HCT116 (cell line): ENCODE data around the gene OPALIN. TPM values are rescaled to one million over a fixed set of nuclear protein-coding genes. Genes with fewer than 3 reads are reported as not detected.

ENCODE experiments used
- ATAC-seq: fragments of 200-7000 bp; cut with Tn5 transposase; 2 replicates; pipeline ENCODE4 v1.9.1; 2020; ENCODE audit warnings: mild to moderate bottlenecking, moderate library complexity
- BruUV-seq: library from RNA; stranded (reverse); fragments of 400-500 nt; replicated peaks from 2 replicates; lab custom pipeline; 2021; lab: Mats Ljungman, UMichigan
- CTCF ChIA-PET: fragments of 300-600 bp; sonication (Branson Sonifier 250); formaldehyde crosslinking; loops from one replicate; lab custom pipeline; 2021; ENCODE audit warnings: antibody characterized with exemption; lab: Charles Lee
- POLR2A ChIA-PET: fragments of 300-600, 350-600 bp; sonication (Branson Sonifier 250); formaldehyde crosslinking; loops from one replicate; lab custom pipeline; 2021; ENCODE audit warnings: antibody characterized with exemption; lab: Charles Lee
- RAD21 ChIA-PET, 2 experiments: fragments of 300-600 bp; sonication (Branson Sonifier 250); formaldehyde crosslinking; loops; one replicate each; lab custom pipeline; 2023; ENCODE audit warnings: low total read pairs in 2 of 2; ENCODE audit not compliant: uncharacterized antibody in 2 of 2, unreplicated experiment in 2 of 2, low non-redundant PET in 1 of 2; lab: Charles Lee
- DNase-seq: peaks from one replicate; pipeline ENCODE4 v3.0.0-alpha.2; 2010; ENCODE audit warnings: low read depth, low spot score
- H2AFZ ChIP-seq: fragments of 200-600 bp; shearing (Covaris generic), sonication (generic); 2 replicates; pipeline ENCODE4 v1.6.1; 2017; ENCODE audit warnings: low read depth, mixed run types, mixed read lengths, antibody characterized with exemption, low read length; ENCODE audit not compliant: poor library complexity, severe bottlenecking
- H3K27ac ChIP-seq: 2 replicates; pipeline ENCODE4 v1.5.1; 2012; ENCODE audit warnings: low read depth, low read length
- H3K27me3 ChIP-seq: fragments of 200-600 bp; sonication (generic); 2 replicates; pipeline ENCODE4 v1.6.1; 2016; ENCODE audit warnings: mixed run types, low read length, mixed read lengths; ENCODE audit not compliant: insufficient read depth
- H3K36me3 ChIP-seq, 2 experiments: fragments of 200-500 bp in 1 of 2; fragments of 200-600 bp in 1 of 2; sonication (Bioruptor generic) in 1 of 2; sonication (generic) in 1 of 2; 2 replicates each; pipeline versions ENCODE4 v1.5.1 to v1.6.1; 2014 to 2016; ENCODE audit warnings: low read length in 2 of 2, inconsistent platforms in 1 of 2, mixed read lengths in 1 of 2, mixed run types in 1 of 2; ENCODE audit not compliant: insufficient read depth in 2 of 2, control insufficient read depth in 1 of 2
- H3K4me1 ChIP-seq, 2 experiments: fragments of 200-600 bp in 1 of 2; sonication (generic) in 1 of 2; 2 replicates each; pipeline versions ENCODE4 v1.5.1 to v1.6.1; 2012 to 2017; ENCODE audit warnings: low read length in 2 of 2, inconsistent platforms in 1 of 2, mild to moderate bottlenecking in 1 of 2, mixed read lengths in 1 of 2, mixed run types in 1 of 2, moderate library complexity in 1 of 2; ENCODE audit not compliant: insufficient read depth in 2 of 2, control insufficient read depth in 1 of 2
- H3K4me2 ChIP-seq: fragments of 200-600 bp; sonication (generic); 2 replicates; pipeline ENCODE4 v1.6.1; 2017; ENCODE audit warnings: mixed run types, low read length, mixed read lengths
- H3K4me3 ChIP-seq, 2 experiments: fragments of 200-600 bp in 1 of 2; sonication (generic) in 1 of 2; replicated peaks in 1 of 2; 2 replicates each; pipeline ENCODE4 v1.5.1; 2011 to 2016; ENCODE audit warnings: low read length in 2 of 2, control low read depth in 1 of 2, low read depth in 1 of 2, mild to moderate bottlenecking in 1 of 2, mixed read lengths in 1 of 2, mixed run types in 1 of 2
- H3K79me2 ChIP-seq: fragments of 200-600 bp; sonication (generic); 2 replicates; pipeline ENCODE4 v1.6.1; 2017; ENCODE audit warnings: mild to moderate bottlenecking, mixed run types, low read length, moderate library complexity, mixed read lengths; ENCODE audit not compliant: insufficient read depth
- H3K9ac ChIP-seq: fragments of 200-600 bp; sonication (generic); 2 replicates; pipeline ENCODE4 v1.6.1; 2016; ENCODE audit warnings: low read length, mixed read lengths
- H3K9me2 ChIP-seq: fragments of 200-600 bp; sonication (generic), shearing (Covaris generic); 2 replicates; pipeline ENCODE4 v1.6.1; 2017; ENCODE audit warnings: mixed run types, mild to moderate bottlenecking, moderate library complexity; ENCODE audit not compliant: insufficient read depth
- H3K9me3 ChIP-seq, 2 experiments: fragments of 200-500 bp in 1 of 2; fragments of 200-600 bp in 1 of 2; sonication (Bioruptor generic) in 1 of 2; sonication (generic) in 1 of 2; 2 replicates each; pipeline ENCODE4 v1.6.1; 2014 to 2017; ENCODE audit warnings: low read length in 2 of 2, mixed read lengths in 2 of 2, inconsistent platforms in 1 of 2, low read depth in 1 of 2, mild to moderate bottlenecking in 1 of 2, mixed run types in 1 of 2, moderate library complexity in 1 of 2; ENCODE audit not compliant: control insufficient read depth in 1 of 2, insufficient read depth in 1 of 2
- H4K20me1 ChIP-seq: fragments of 200-600 bp; sonication (generic), shearing (Covaris generic); 2 replicates; pipeline ENCODE4 v1.6.1; 2017; ENCODE audit warnings: mixed run types, mild to moderate bottlenecking, moderate library complexity; ENCODE audit not compliant: insufficient read depth
- CBX3 ChIP-seq: IDR thresholded peaks from 2 replicates; pipeline ENCODE4 v1.6.1; 2012; ENCODE audit warnings: low read depth
- EGR1 ChIP-seq: IDR thresholded peaks from 2 replicates; pipeline ENCODE4 v1.6.1; 2012; ENCODE audit warnings: low read depth
- EZH2 ChIP-seq: fragments of 200-600 bp; sonication (generic); IDR thresholded peaks from 2 replicates; pipeline ENCODE4 v1.6.1; 2017; ENCODE audit warnings: antibody characterized with exemption, mixed run types
- FOSL1 ChIP-seq: IDR thresholded peaks from 2 replicates; pipeline ENCODE4 v1.6.1; 2012; ENCODE audit warnings: low read depth
- POLR2A ChIP-seq: IDR thresholded peaks from 2 replicates; pipeline ENCODE4 v1.7.0; 2011; ENCODE audit warnings: borderline replicate concordance; ENCODE audit not compliant: insufficient read depth, insufficient read length; ENCODE audit errors: extremely low read depth
- REST ChIP-seq: IDR thresholded peaks from 2 replicates; pipeline ENCODE4 v1.6.1; 2012; ENCODE audit warnings: low read depth
- SP1 ChIP-seq: IDR thresholded peaks from 2 replicates; pipeline ENCODE4 v1.6.1; 2012; ENCODE audit warnings: low read depth
- TCF7L2 ChIP-seq: IDR thresholded peaks from 2 replicates; pipeline ENCODE4 v1.7.0; 2011; ENCODE audit warnings: borderline replicate concordance, inconsistent platforms; ENCODE audit not compliant: insufficient read depth, insufficient read length; ENCODE audit errors: extremely low read depth
- YY1 ChIP-seq: IDR thresholded peaks from 2 replicates; pipeline ENCODE4 v1.6.1; 2011; ENCODE audit warnings: low read length, low read depth, moderate library complexity, mild to moderate bottlenecking; ENCODE audit not compliant: insufficient replicate concordance; ENCODE audit errors: extremely low read depth
- ZBTB33 ChIP-seq: IDR thresholded peaks from 2 replicates; pipeline ENCODE4 v1.6.1; 2011; ENCODE audit warnings: mild to moderate bottlenecking, low read length, moderate library complexity; ENCODE audit not compliant: insufficient replicate concordance; ENCODE audit errors: extremely low read depth
- ZNF274 ChIP-seq: fragments of 200-500 bp; sonication (Bioruptor generic); IDR thresholded peaks from 2 replicates; pipeline ENCODE4 v1.6.1; 2014; ENCODE audit warnings: mild to moderate bottlenecking, low read depth, low read length, inconsistent platforms
- intact Hi-C: fragments of 100-400 bp; cut with micrococcal nuclease; formaldehyde crosslinking; loops from 2 replicates; pipeline ENCODE4 v1.10.0; 2022
- total RNA-seq: library from RNA; stranded (reverse); gene quantifications from one replicate; pipeline ENCODE4 v1.2.1, GENCODE V29; 2021; ENCODE audit not compliant: unreplicated experiment
- TF ChIP-seq, protein P1 (sequence below): IDR thresholded peaks from 2 replicates; pipeline ENCODE4 v1.6.1; 2012

The OPALIN gene
- total RNA-seq, 1 experiment from 2014 or later: not detected

DNA sequence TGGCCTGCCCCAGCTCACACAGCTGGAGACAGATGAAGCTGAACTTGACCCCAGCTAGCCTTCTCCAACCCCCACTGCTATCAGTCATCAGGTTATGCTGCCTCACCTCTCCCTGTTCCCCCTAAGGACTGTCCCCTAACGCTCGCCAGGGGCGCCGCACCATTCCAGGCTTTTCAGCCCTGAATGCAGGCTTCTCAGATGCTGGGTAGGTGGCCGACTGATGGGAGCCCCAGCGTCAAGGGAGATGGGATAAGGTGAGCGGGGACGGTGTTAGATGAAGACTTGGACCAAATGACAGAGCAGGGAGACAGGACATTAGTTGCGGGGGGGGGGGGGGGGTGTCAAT, 15.8 kb upstream of the OPALIN start:
- Histone ChIP-seq H3K9me2 (no peaks in the 10 kb centered on the region), H3K4me1 (peaks cover 0 to 30% of the 10 kb centered on the region in 2 experiments; a peak in 3 of 4 replicates), H3K36me3 (no peaks in the 10 kb centered on the region), H3K4me3 (no peak overlapping the region; a peak in 1 of 4 replicates), H3K79me2 (no peaks in the 10 kb centered on the region), H3K27ac (no peak overlapping the region), H2AFZ (no peak overlapping the region), H3K27me3 (no peaks in the 10 kb centered on the region), H4K20me1 (no peaks in the 10 kb centered on the region), H3K9me3 (no peaks in the 10 kb centered on the region), H3K9ac (peak overlapping the region; percentile 38; the same call in 1 of the 2 replicates), H3K4me2 (peak overlapping the region; percentile 63)
- TF ChIP-seq YY1 (no peak), FOSL1 (no peak), TCF7L2 (no peak), CBX3 (no peak), ZNF274 (no peak), POLR2A (no peak), ZBTB33 (no peak), SP1 (no peak), REST (no peak), EZH2 (no peak), EGR1 (no peak)
- TF ChIP-seq, protein P1, sequence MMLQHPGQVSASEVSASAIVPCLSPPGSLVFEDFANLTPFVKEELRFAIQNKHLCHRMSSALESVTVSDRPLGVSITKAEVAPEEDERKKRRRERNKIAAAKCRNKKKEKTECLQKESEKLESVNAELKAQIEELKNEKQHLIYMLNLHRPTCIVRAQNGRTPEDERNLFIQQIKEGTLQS: no peak
- DNase-seq: no peak
- ChIA-PET CTCF (interaction anchor here (0.6 to 2.0 kb wide), 9 partner anchors 33 to 251 kb away, joined by 3 to 11 read pairs (median 4); partner anchors contain the start of gene TLL2), RAD21 (interaction anchor here in 1 of 2 experiments (0.8 kb wide), 1 partner anchor 136 kb away, joined by 3 read pairs; no protein-coding TSS in a partner anchor), POLR2A (no interaction called here)
- no TSS peak for BruUV-seq
- intact Hi-C loops: loop anchor here (10.0 kb wide), 1 partner anchor 270 kb away; no protein-coding TSS in a partner anchor
- ATAC-seq: no peak
